ENCODE measurements around the gene GJB1.

The GJB1 gene

GRCh38 chrX:71227370-71228062, 4.5 kb downstream of the GJB1 start:
- Mint-ChIP-seq H3K9me3 (no peaks in the 10 kb centered on the region), H3K27me3 (no peaks in the 10 kb centered on the region), H3K4me3 (no peak overlapping the region), H3K4me1 (ENCODE audit: low read depth) (no peaks in the 10 kb centered on the region), H3K36me3 (ENCODE audit: low read depth) (no peaks in the 10 kb centered on the region), H3K27ac (no peak overlapping the region)

GRCh38 chrX:71228063-71228642, 5.1 kb downstream of the GJB1 start:
- Mint-ChIP-seq H3K9me3 (no peaks in the 10 kb centered on the region), H3K27ac (no peak overlapping the region), H3K36me3 (ENCODE audit: low read depth) (no peaks in the 10 kb centered on the region), H3K4me1 (ENCODE audit: low read depth) (no peaks in the 10 kb centered on the region), H3K27me3 (no peaks in the 10 kb centered on the region), H3K4me3 (no peak overlapping the region)

GRCh38 chrX:71235482-71235881, 12.5 kb downstream of the GJB1 start:
- Mint-ChIP-seq H3K4me3 (no peak overlapping the region), H3K27ac (no peak overlapping the region), H3K9me3 (no peaks in the 10 kb centered on the region), H3K4me1 (ENCODE audit: low read depth) (no peaks in the 10 kb centered on the region), H3K36me3 (ENCODE audit: low read depth) (peaks cover 7% of the 10 kb centered on the region), H3K27me3 (no peaks in the 10 kb centered on the region)

- H3K4me3 Mint-ChIP-seq: no peak overlapping the region
- no peaks in the 10 kb centered on the region for H3K4me1 Mint-ChIP-seq (ENCODE audit: low read depth)
- H3K9me3 Mint-ChIP-seq: no peaks in the 10 kb centered on the region
- no peak overlapping the region for H3K27ac Mint-ChIP-seq
- H3K27me3 Mint-ChIP-seq: no peaks in the 10 kb centered on the region
- peaks cover 11% of the 10 kb centered on the region for H3K36me3 Mint-ChIP-seq (ENCODE audit: low read depth)
Measured at GRCh38 chrX:71236836-71237235, 13.8 kb downstream of the GJB1 start.

- Mint-ChIP-seq H3K4me3 (no peak overlapping the region), H3K4me1 (ENCODE audit: low read depth) (no peaks in the 10 kb centered on the region), H3K36me3 (ENCODE audit: low read depth) (peaks cover 22% of the 10 kb centered on the region), H3K27me3 (no peaks in the 10 kb centered on the region), H3K27ac (no peak overlapping the region), H3K9me3 (no peaks in the 10 kb centered on the region)
Measured at GRCh38 chrX:71239781-71240180, 16.8 kb downstream of the GJB1 start.

- H3K4me3 Mint-ChIP-seq: no peak overlapping the region
- H3K27me3 Mint-ChIP-seq: no peaks in the 10 kb centered on the region
Measured at GRCh38 chrX:71241301-71241700, 18.3 kb downstream of the GJB1 start.

GRCh38 chrX:71244359-71245128, 21.5 kb downstream of the GJB1 start:
- Mint-ChIP-seq H3K4me3 (no peak overlapping the region), H3K36me3 (ENCODE audit: low read depth) (peaks cover 39% of the 10 kb centered on the region), H3K9me3 (no peaks in the 10 kb centered on the region), H3K27me3 (no peaks in the 10 kb centered on the region), H3K27ac (no peak overlapping the region), H3K4me1 (ENCODE audit: low read depth) (no peaks in the 10 kb centered on the region)

More at GRCh38 chrX:71241301-71241700, 18.3 kb downstream of the GJB1 start:
- H3K4me1 Mint-ChIP-seq (ENCODE audit: low read depth): no peaks in the 10 kb centered on the region
- peaks cover 29% of the 10 kb centered on the region for H3K36me3 Mint-ChIP-seq (ENCODE audit: low read depth)
- no peaks in the 10 kb centered on the region for H3K9me3 Mint-ChIP-seq
- no peak overlapping the region for H3K27ac Mint-ChIP-seq

GRCh38 chrX:71245159-71245558, 22.1 kb downstream of the GJB1 start:
- H3K4me3 Mint-ChIP-seq: no peak overlapping the region
- H3K4me1 Mint-ChIP-seq (ENCODE audit: low read depth): no peaks in the 10 kb centered on the region
- H3K27me3 Mint-ChIP-seq: no peaks in the 10 kb centered on the region
- H3K36me3 Mint-ChIP-seq (ENCODE audit: low read depth): peaks cover 37% of the 10 kb centered on the region
- no peaks in the 10 kb centered on the region for H3K9me3 Mint-ChIP-seq
- no peak overlapping the region for H3K27ac Mint-ChIP-seq

GRCh38 chrX:71250841-71251240, 27.8 kb downstream of the GJB1 start:
- Mint-ChIP-seq H3K36me3 (ENCODE audit: low read depth) (peaks cover 16% of the 10 kb centered on the region), H3K4me3 (peak overlapping the region; percentile 87), H3K27ac (peak overlapping the region; percentile 23), H3K4me1 (ENCODE audit: low read depth) (peaks cover 28% of the 10 kb centered on the region), H3K27me3 (no peaks in the 10 kb centered on the region), H3K9me3 (no peaks in the 10 kb centered on the region)

GRCh38 chrX:71251466-71251973, 28.5 kb downstream of the GJB1 start:
- Mint-ChIP-seq H3K27ac (peak overlapping the region; percentile 23), H3K4me3 (peak overlapping the region; percentile 87), H3K27me3 (no peaks in the 10 kb centered on the region)

GRCh38 chrX:71252221-71252620, 29.2 kb downstream of the GJB1 start:
- Mint-ChIP-seq H3K27me3 (no peaks in the 10 kb centered on the region), H3K27ac (no peak overlapping the region)

More at GRCh38 chrX:71251466-71251973, 28.5 kb downstream of the GJB1 start:
- Mint-ChIP-seq H3K9me3 (no peaks in the 10 kb centered on the region), H3K4me1 (ENCODE audit: low read depth) (peaks cover 30% of the 10 kb centered on the region), H3K36me3 (ENCODE audit: low read depth) (peaks cover 14% of the 10 kb centered on the region)

GRCh38 chrX:71253253-71254091, 30.4 kb downstream of the GJB1 start:
- Mint-ChIP-seq H3K27ac (peak overlapping the region; percentile 94), H3K4me1 (ENCODE audit: low read depth) (peaks cover 30% of the 10 kb centered on the region), H3K36me3 (ENCODE audit: low read depth) (peaks cover 10% of the 10 kb centered on the region), H3K27me3 (no peaks in the 10 kb centered on the region), H3K9me3 (no peaks in the 10 kb centered on the region), H3K4me3 (peak overlapping the region; percentile 87)

More at GRCh38 chrX:71252221-71252620, 29.2 kb downstream of the GJB1 start:
- Mint-ChIP-seq H3K4me1 (ENCODE audit: low read depth) (peaks cover 30% of the 10 kb centered on the region), H3K4me3 (peak overlapping the region; percentile 87), H3K9me3 (no peaks in the 10 kb centered on the region), H3K36me3 (ENCODE audit: low read depth) (peaks cover 10% of the 10 kb centered on the region)

GRCh38 chrX:71254092-71254963, 31.3 kb downstream of the GJB1 start, which contains the start of gene ZMYM3:
Gene ZMYM3 (minus strand): TSS chrX:71254140. CDS start chrX:71253255, 885 bp downstream.
- Mint-ChIP-seq H3K27me3 (no peaks in the 10 kb centered on the region), H3K4me3 (peak within 1 kb of the TSS; percentile 87), H3K36me3 (ENCODE audit: low read depth) (peaks cover 5% of the 10 kb centered on the region), H3K27ac (peak within 1 kb of the TSS; percentile 94), H3K9me3 (no peaks in the 10 kb centered on the region), H3K4me1 (ENCODE audit: low read depth) (peaks cover 30% of the 10 kb centered on the region)

Measured in stimulated activated naive CD8-positive, alpha-beta T cell treated with anti-CD3 and anti-CD28 coated beads, Interleukin-15, Interleukin-2, amounts not matched to agents 100 ng/mL and 50 ng/mL, for 24 hours (primary cell).